OCI-LY1 (cell line): Measurements from ENCODE around the gene NOC3L.

Source experiments
- H2AFZ ChIP-seq: fragments of 200-600 bp; sonication (generic), shearing (Covaris generic); 2 replicates; pipeline ENCODE4 v1.6.0; 2014; ENCODE audit warnings: antibody characterized with exemption, mild to moderate bottlenecking, low read length
- H3F3A ChIP-seq: fragments of 200-600 bp; sonication (generic), shearing (Covaris generic); 2 replicates; pipeline ENCODE4 v1.6.0; 2014; ENCODE audit warnings: mild to moderate bottlenecking, antibody characterized with exemption, low read length, moderate library complexity; ENCODE audit not compliant: insufficient read depth
- H3K27ac ChIP-seq: fragments of 200-600 bp; sonication (generic); 2 replicates; pipeline ENCODE4 v1.5.1; 2014; ENCODE audit warnings: low read length, mixed run types, mild to moderate bottlenecking, low read depth; ENCODE audit not compliant: poor library complexity, severe bottlenecking
- H3K27me3 ChIP-seq: fragments of 200-600 bp; sonication (generic); 2 replicates; pipeline ENCODE4 v1.6.0; 2014; ENCODE audit warnings: antibody characterized with exemption, mild to moderate bottlenecking, low read length, moderate library complexity; ENCODE audit not compliant: insufficient read depth
- H3K36me3 ChIP-seq: fragments of 200-600 bp; sonication (generic); 2 replicates; pipeline ENCODE4 v1.6.1; 2014; ENCODE audit warnings: mild to moderate bottlenecking, antibody characterized with exemption, low read length, moderate library complexity, mixed read lengths; ENCODE audit not compliant: insufficient read depth
- H3K4me1 ChIP-seq: fragments of 200-600 bp; sonication (generic); 2 replicates; pipeline ENCODE4 v1.5.1; 2014; ENCODE audit warnings: mild to moderate bottlenecking, low read length, moderate library complexity; ENCODE audit not compliant: insufficient read depth, severe bottlenecking
- H3K4me2 ChIP-seq: fragments of 200-600 bp; sonication (generic), shearing (Covaris generic); 2 replicates; pipeline ENCODE4 v1.6.1; 2014; ENCODE audit warnings: low read length
- H3K4me3 ChIP-seq: fragments of 200-600 bp; sonication (generic); 2 replicates; pipeline ENCODE4 v1.5.1; 2014; ENCODE audit warnings: low read length, low read depth, mild to moderate bottlenecking, mixed read lengths; ENCODE audit not compliant: poor library complexity, severe bottlenecking
- H3K79me2 ChIP-seq: fragments of 200-600 bp; shearing (Covaris generic); 2 replicates; pipeline ENCODE4 v1.6.1; 2016; ENCODE audit warnings: mixed run types, low read length, mixed read lengths; ENCODE audit not compliant: insufficient read depth
- H3K9ac ChIP-seq: fragments of 200-600 bp; sonication (generic), shearing (Covaris generic); 2 replicates; pipeline ENCODE4 v1.6.1; 2014; ENCODE audit warnings: mild to moderate bottlenecking, low read length, mixed read lengths
- H3K9me2 ChIP-seq: fragments of 200-600 bp; sonication (generic), shearing (Covaris generic); 2 replicates; pipeline ENCODE4 v1.6.1; 2014; ENCODE audit warnings: low read depth, mild to moderate bottlenecking, low read length, mixed read lengths
- H3K9me3 ChIP-seq: fragments of 200-600 bp; shearing (Covaris generic); 2 replicates; pipeline ENCODE4 v1.6.1; 2014; ENCODE audit warnings: low read length, mixed read lengths
- H4K20me1 ChIP-seq: fragments of 200-600 bp; sonication (generic), shearing (Covaris generic); 2 replicates; pipeline ENCODE4 v1.6.0; 2016; ENCODE audit warnings: mild to moderate bottlenecking, low read length; ENCODE audit not compliant: insufficient read depth
- EZH2 ChIP-seq: fragments of 200-600 bp; sonication (generic), shearing (Covaris generic); IDR thresholded peaks from 2 replicates; pipeline ENCODE4 v1.8.0; 2017; ENCODE audit warnings: borderline replicate concordance, mixed run types, mild to moderate bottlenecking, antibody characterized with exemption, low read length, moderate library complexity, mixed read lengths
- TF ChIP-seq, protein P1 (sequence below): fragments of 200-600 bp; sonication (generic), shearing (Covaris generic); IDR thresholded peaks from 2 replicates; pipeline ENCODE4 v1.5.1; 2017; ENCODE audit warnings: mild to moderate bottlenecking, antibody characterized with exemption, low read length, moderate library complexity, mixed read lengths

The NOC3L gene

DNA sequence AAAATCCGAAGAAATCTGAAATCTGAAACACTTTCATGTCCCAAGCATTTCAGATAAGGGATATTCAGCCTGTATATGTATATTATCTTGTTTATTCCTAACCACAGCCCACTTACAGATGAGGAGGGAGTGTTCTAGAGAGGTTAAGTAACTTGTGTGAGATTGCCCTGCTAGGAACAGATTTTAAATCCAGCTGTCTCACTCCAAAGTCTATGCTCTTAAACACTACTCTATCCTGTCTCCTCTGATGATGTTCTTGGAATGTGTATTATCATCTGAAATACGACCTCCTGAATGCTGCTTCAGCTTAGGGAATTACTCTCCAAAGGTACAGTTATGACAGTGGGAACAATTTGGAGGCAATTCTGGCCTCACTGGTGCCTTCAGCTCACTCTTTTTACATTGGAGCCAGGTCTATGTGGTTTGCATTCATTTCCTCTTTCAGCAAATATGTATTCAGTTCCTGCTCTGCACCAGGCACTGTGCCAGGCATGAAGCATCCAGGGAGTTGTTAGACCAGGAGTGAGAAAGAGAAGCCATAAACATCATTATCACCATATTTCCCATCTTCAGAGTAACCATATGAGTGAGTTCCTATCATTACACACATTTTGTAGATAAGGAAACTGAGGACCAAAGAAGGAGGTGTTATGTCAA is 70.2 kb downstream of the NOC3L start:
- Histone ChIP-seq H3K9me3 (no peaks in the 10 kb centered on the region), H3K4me3 (no peak overlapping the region), H3F3A (no peaks in the 10 kb centered on the region), H2AFZ (no peak overlapping the region), H3K9ac (no peak overlapping the region), H3K36me3 (no peaks in the 10 kb centered on the region), H3K4me2 (no peak overlapping the region), H3K9me2 (no peaks in the 10 kb centered on the region), H3K79me2 (no peaks in the 10 kb centered on the region), H4K20me1 (no peaks in the 10 kb centered on the region), H3K4me1 (no peaks in the 10 kb centered on the region), H3K27ac (no peak overlapping the region), H3K27me3 (no peaks in the 10 kb centered on the region)
- no peak for TF ChIP-seq EZH2
- TF ChIP-seq, protein P1, sequence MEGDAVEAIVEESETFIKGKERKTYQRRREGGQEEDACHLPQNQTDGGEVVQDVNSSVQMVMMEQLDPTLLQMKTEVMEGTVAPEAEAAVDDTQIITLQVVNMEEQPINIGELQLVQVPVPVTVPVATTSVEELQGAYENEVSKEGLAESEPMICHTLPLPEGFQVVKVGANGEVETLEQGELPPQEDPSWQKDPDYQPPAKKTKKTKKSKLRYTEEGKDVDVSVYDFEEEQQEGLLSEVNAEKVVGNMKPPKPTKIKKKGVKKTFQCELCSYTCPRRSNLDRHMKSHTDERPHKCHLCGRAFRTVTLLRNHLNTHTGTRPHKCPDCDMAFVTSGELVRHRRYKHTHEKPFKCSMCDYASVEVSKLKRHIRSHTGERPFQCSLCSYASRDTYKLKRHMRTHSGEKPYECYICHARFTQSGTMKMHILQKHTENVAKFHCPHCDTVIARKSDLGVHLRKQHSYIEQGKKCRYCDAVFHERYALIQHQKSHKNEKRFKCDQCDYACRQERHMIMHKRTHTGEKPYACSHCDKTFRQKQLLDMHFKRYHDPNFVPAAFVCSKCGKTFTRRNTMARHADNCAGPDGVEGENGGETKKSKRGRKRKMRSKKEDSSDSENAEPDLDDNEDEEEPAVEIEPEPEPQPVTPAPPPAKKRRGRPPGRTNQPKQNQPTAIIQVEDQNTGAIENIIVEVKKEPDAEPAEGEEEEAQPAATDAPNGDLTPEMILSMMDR: no peak

DNA sequence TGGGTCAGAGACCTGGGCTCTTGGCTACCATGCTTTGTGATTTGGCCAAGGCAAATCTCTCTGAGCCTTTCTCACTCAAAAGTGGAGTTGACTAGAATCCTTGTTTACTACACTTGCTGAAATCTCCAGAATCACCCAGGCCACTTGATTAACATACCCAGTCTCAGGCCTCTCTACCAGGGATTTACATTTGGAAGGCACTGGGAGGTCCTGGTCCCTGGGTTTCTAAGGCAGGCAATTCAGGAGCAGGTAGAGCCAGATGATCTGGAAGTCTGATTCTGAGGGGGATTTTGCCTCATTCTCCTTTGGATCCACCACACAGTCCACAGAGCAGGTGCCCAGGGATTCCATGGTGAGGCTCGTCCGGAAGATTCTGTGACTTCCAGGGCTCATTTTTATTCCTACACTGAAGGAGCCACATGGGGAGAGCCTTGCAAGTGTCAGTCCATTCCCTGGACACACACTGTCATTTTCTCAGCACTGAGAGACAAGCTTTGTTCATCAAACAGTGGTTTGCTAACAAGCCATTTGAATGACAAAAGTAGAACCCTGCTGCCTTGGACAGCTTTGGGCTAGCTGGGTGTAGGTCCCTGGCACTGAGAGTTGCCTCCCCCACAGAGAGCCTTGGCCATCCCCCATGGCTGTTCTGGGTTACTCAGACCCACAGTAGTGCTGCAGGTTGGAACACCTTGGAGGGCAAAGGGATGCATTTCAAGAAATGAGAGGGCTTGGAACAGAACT is 74.2 kb downstream of the NOC3L start:
- H3K9ac ChIP-seq: no peak overlapping the region
- H3K4me3 ChIP-seq: no peak overlapping the region
- no peaks in the 10 kb centered on the region for H3K36me3 ChIP-seq
- H3K9me2 ChIP-seq: no peaks in the 10 kb centered on the region
- H4K20me1 ChIP-seq: no peaks in the 10 kb centered on the region
- no peak overlapping the region for H3K4me2 ChIP-seq
- no peaks in the 10 kb centered on the region for H3K9me3 ChIP-seq
- no peaks in the 10 kb centered on the region for H3K27me3 ChIP-seq
- no peak overlapping the region for H2AFZ ChIP-seq
- H3K79me2 ChIP-seq: no peaks in the 10 kb centered on the region
- TF ChIP-seq EZH2: no peak
- TF ChIP-seq, protein P1: no peak
- no peak overlapping the region for H3K27ac ChIP-seq
- no peaks in the 10 kb centered on the region for H3F3A ChIP-seq
- H3K4me1 ChIP-seq: no peaks in the 10 kb centered on the region

DNA sequence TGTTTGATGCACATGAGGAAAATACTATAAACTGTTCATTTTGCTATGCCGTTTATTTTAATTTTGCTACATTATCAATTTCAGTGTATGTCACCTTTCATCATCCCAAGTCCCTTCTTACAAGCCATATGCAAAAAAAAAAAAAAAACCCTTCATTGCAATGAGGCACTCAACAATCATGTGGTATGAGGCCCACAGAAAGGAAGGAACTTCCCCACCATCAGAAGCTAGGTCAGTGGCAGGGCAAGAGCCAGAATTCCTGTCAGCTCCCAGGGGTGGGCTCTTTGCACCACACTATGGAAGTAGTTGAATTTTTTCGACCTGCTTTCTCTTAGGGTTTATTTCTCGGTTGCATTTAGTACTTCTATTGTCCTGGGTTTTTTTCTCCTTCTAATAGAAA is 75.4 kb downstream of the NOC3L start:
- no peaks in the 10 kb centered on the region for H4K20me1 ChIP-seq
- no peaks in the 10 kb centered on the region for H3K9me3 ChIP-seq
- H3F3A ChIP-seq: no peaks in the 10 kb centered on the region
- no peaks in the 10 kb centered on the region for H3K79me2 ChIP-seq
- no peak overlapping the region for H3K4me2 ChIP-seq
- no peak overlapping the region for H3K4me3 ChIP-seq
- H3K27ac ChIP-seq: no peak overlapping the region
- no peak overlapping the region for H3K9ac ChIP-seq
- no peaks in the 10 kb centered on the region for H3K9me2 ChIP-seq
- no peak overlapping the region for H2AFZ ChIP-seq
- TF ChIP-seq, protein P1: no peak
- TF ChIP-seq EZH2: no peak
- H3K36me3 ChIP-seq: no peaks in the 10 kb centered on the region
- H3K4me1 ChIP-seq: no peaks in the 10 kb centered on the region
- H3K27me3 ChIP-seq: no peaks in the 10 kb centered on the region
